ENCODE results near the gene BORCS5.

BORCS5 gene

DNA sequence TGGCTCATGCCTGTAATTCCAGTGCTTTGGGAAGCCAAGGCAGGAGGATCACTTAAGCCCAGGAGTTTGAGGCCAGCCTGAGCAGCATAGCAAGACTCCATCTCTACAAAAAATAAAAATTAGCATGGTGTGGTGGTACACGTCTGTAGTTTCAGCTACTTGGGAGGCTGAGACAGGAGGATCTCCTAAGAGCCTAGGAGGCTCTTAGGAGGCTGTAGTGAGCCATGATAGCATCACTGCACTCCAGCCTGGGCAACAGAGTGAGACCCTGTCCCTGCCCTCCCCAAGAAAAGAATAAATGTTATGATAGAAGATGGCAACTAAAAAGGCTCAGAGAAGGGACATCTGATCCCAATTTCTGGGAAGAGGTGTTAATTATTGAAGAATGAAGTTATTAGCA lies 3.6 kb upstream of the BORCS5 start:
- TF ChIP-seq EZH2phosphoT487 (IDR thresholded peaks at IDR 0.05; ENCODE audit: low read length) = no peak
- TF ChIP-seq EZH2 (optimal IDR thresholded peaks at IDR 0.05; ENCODE audit: low read depth, low read length) = no peak
- TF ChIP-seq, protein P1, sequence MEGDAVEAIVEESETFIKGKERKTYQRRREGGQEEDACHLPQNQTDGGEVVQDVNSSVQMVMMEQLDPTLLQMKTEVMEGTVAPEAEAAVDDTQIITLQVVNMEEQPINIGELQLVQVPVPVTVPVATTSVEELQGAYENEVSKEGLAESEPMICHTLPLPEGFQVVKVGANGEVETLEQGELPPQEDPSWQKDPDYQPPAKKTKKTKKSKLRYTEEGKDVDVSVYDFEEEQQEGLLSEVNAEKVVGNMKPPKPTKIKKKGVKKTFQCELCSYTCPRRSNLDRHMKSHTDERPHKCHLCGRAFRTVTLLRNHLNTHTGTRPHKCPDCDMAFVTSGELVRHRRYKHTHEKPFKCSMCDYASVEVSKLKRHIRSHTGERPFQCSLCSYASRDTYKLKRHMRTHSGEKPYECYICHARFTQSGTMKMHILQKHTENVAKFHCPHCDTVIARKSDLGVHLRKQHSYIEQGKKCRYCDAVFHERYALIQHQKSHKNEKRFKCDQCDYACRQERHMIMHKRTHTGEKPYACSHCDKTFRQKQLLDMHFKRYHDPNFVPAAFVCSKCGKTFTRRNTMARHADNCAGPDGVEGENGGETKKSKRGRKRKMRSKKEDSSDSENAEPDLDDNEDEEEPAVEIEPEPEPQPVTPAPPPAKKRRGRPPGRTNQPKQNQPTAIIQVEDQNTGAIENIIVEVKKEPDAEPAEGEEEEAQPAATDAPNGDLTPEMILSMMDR (IDR thresholded peaks at IDR 0.05; ENCODE audit: low read length) = no peak
- Histone ChIP-seq H4K20me1 (ENCODE audit: insufficient read depth, low read length) (no peaks in the 10 kb centered on the region), H3K4me2 (ENCODE audit: low read depth, low read length) (no peak overlapping the region), H3K36me3 (replicated peaks; ENCODE audit: insufficient read depth, low read length) (no peaks in the 10 kb centered on the region), H3K9ac (ENCODE audit: low read length) (no peak overlapping the region), H3K4me3 (ENCODE audit: low read length) (no peak overlapping the region), H3K4me1 (ENCODE audit: low read length) (peaks cover 5% of the 10 kb centered on the region; the same call in 1 of the 2 replicates), H3F3A (ENCODE audit: insufficient read depth, low read length) (peaks cover 18% of the 10 kb centered on the region), H2AFZ (ENCODE audit: low read length) (no peak overlapping the region), H3K79me2 (ENCODE audit: low read length) (peaks cover 10% of the 10 kb centered on the region), H3K9me3 (replicated peaks; ENCODE audit: insufficient read depth, low read length) (no peaks in the 10 kb centered on the region), H3K9me2 (replicated peaks; ENCODE audit: insufficient read depth, low read length) (no peaks in the 10 kb centered on the region), H3K27me3 (replicated peaks; ENCODE audit: insufficient read depth, low read length) (no peaks in the 10 kb centered on the region), H3K27ac (ENCODE audit: low read length) (no peak overlapping the region)
- no peak for DNase-seq

DNA sequence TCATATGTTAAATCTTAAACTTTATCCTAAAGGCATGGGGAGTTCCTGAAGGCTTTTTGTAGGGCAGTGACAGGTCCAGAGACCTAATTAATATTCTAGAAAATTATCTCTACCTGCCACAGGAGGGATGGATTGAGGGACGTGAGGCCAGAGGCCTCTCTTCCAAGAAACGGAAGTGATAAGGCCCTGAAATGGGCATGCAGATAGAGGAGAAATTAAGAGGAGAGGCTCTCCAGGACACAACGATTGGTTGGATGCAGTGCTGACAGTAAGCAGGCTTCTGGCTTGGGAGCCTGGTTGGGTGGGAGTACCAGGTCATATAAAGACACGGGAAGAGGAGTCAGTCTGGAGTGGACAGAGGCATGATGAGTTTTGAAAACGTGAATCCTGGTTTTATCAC lies 3.1 kb upstream of the BORCS5 start:
- Histone ChIP-seq H3K27ac (ENCODE audit: low read length) (no peak overlapping the region), H3K9me3 (replicated peaks; ENCODE audit: insufficient read depth, low read length) (no peaks in the 10 kb centered on the region), H3K9ac (ENCODE audit: low read length) (no peak overlapping the region), H3K79me2 (ENCODE audit: low read length) (peaks cover 16% of the 10 kb centered on the region), H3K4me1 (ENCODE audit: low read length) (peaks cover 7% of the 10 kb centered on the region), H4K20me1 (ENCODE audit: insufficient read depth, low read length) (no peaks in the 10 kb centered on the region), H3K9me2 (replicated peaks; ENCODE audit: insufficient read depth, low read length) (no peaks in the 10 kb centered on the region), H3K4me3 (ENCODE audit: low read length) (no peak overlapping the region), H3K4me2 (ENCODE audit: low read depth, low read length) (no peak overlapping the region), H2AFZ (ENCODE audit: low read length) (no peak overlapping the region), H3K36me3 (replicated peaks; ENCODE audit: insufficient read depth, low read length) (no peaks in the 10 kb centered on the region), H3K27me3 (replicated peaks; ENCODE audit: insufficient read depth, low read length) (no peaks in the 10 kb centered on the region), H3F3A (ENCODE audit: insufficient read depth, low read length) (peaks cover 21% of the 10 kb centered on the region)
- TF ChIP-seq, protein P1 (IDR thresholded peaks at IDR 0.05; ENCODE audit: low read length) = no peak
- no peak for TF ChIP-seq EZH2 (optimal IDR thresholded peaks at IDR 0.05; ENCODE audit: low read depth, low read length)
- TF ChIP-seq EZH2phosphoT487 (IDR thresholded peaks at IDR 0.05; ENCODE audit: low read length) = no peak
- no peak for DNase-seq

DNA sequence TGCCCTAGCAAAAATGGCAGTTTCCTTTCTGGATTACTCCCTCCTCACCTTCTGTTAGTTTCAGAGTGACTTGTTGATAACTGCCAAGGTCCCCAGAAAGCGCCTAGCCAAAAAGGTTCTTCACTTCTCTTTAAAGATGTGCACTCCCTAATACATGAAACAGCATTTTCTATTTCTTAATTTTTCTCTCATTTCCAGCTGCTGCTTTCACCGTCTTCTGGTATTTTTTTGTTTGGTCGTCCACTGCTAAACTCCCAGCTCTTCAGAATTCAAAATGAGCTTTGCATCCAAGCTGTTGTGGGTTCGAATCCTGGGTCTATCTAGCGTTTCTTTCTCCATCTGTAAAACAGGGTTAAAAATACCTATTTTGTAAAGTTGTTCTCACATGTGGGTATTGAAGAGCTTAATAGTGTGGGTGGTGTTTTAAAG lies 397 bp upstream of the BORCS5 start:
- Histone ChIP-seq H3K9ac (ENCODE audit: low read length) (peak overlapping the region; percentile 99), H2AFZ (ENCODE audit: low read length) (peak overlapping the region; percentile 83), H3K4me1 (ENCODE audit: low read length) (peaks cover 10% of the 10 kb centered on the region), H3K27me3 (replicated peaks; ENCODE audit: insufficient read depth, low read length) (no peaks in the 10 kb centered on the region), H3K27ac (ENCODE audit: low read length) (peak overlapping the region; percentile 99), H3K9me3 (replicated peaks; ENCODE audit: insufficient read depth, low read length) (no peaks in the 10 kb centered on the region), H3K9me2 (replicated peaks; ENCODE audit: insufficient read depth, low read length) (no peaks in the 10 kb centered on the region), H3K79me2 (ENCODE audit: low read length) (peaks cover 41% of the 10 kb centered on the region), H3K4me3 (ENCODE audit: low read length) (peak overlapping the region; percentile 91), H3K4me2 (ENCODE audit: low read depth, low read length) (peak overlapping the region; percentile 75), H4K20me1 (ENCODE audit: insufficient read depth, low read length) (no peaks in the 10 kb centered on the region), H3K36me3 (replicated peaks; ENCODE audit: insufficient read depth, low read length) (no peaks in the 10 kb centered on the region; the same call in 1 of the 2 replicates), H3F3A (ENCODE audit: insufficient read depth, low read length) (peaks cover 21% of the 10 kb centered on the region)
- TF ChIP-seq EZH2phosphoT487 (IDR thresholded peaks at IDR 0.05; ENCODE audit: low read length) (no peak), EZH2 (optimal IDR thresholded peaks at IDR 0.05; ENCODE audit: low read depth, low read length) (no peak)
- TF ChIP-seq, protein P1 (IDR thresholded peaks at IDR 0.05; ENCODE audit: low read length) = no peak
- no peak for DNase-seq
